CD4-positive, alpha-beta T cell treated with Interleukin-4 for 1 hour (primary cell): ENCODE results near the gene TUBA3E.
A peak's percentile ranks its signal among the peaks of the same experiment; 100 is the strongest.
"Not testable (repeated sequence)": the region's sequence is repeated elsewhere in the genome, so short reads cannot be mapped to it uniquely, and the experiment has no call there.

Experiments
- DNase-seq, 2 donors: peaks; one replicate each; pipeline ENCODE4 v3.0.0-alpha.2; 2020 to 2022

The TUBA3E gene

GRCh38 chr2:130160838-130161705 lies 37.2 kb downstream of the TUBA3E start:
- not testable (repeated sequence) for DNase-seq

GRCh38 chr2:130160131-130160530 lies 38.1 kb downstream of the TUBA3E start:
- DNase-seq = no peak

GRCh38 chr2:130159376-130159775 lies 38.9 kb downstream of the TUBA3E start:
- not testable (repeated sequence) for DNase-seq

GRCh38 chr2:130158631-130159030 lies 39.6 kb downstream of the TUBA3E start:
- no peak for DNase-seq

GRCh38 chr2:130157825-130158514 lies 40.3 kb downstream of the TUBA3E start:
- peak in 1 of 2 donors; percentile 73 for DNase-seq

- DNase-seq = not testable (repeated sequence)
These were observed 40.9 kb downstream of the TUBA3E start for GRCh38 chr2:130157354-130157753.

GRCh38 chr2:130156624-130157004 lies 41.6 kb downstream of the TUBA3E start:
- no peak for DNase-seq

- peak; percentile 11 to 28 for DNase-seq
These were observed 42.1 kb downstream of the TUBA3E start for GRCh38 chr2:130155956-130156623.

GRCh38 chr2:130154773-130155765 lies 43.2 kb downstream of the TUBA3E start:
- no peak for DNase-seq

GRCh38 chr2:130154423-130154770 lies 43.8 kb downstream of the TUBA3E start:
- DNase-seq = not testable (repeated sequence)

- DNase-seq = not testable (repeated sequence)
These were observed 44.4 kb downstream of the TUBA3E start for GRCh38 chr2:130153721-130154422.

GRCh38 chr2:130152816-130153595 lies 45.2 kb downstream of the TUBA3E start:
- DNase-seq = no peak

GRCh38 chr2:130152136-130152815 lies 46.0 kb downstream of the TUBA3E start:
- not testable (repeated sequence) for DNase-seq

GRCh38 chr2:130151145-130151512 lies 47.1 kb downstream of the TUBA3E start:
- DNase-seq = not testable (repeated sequence)

GRCh38 chr2:130150181-130151144 lies 47.8 kb downstream of the TUBA3E start:
- DNase-seq = no peak

GRCh38 chr2:130148515-130148914 lies 49.7 kb downstream of the TUBA3E start:
- DNase-seq = not testable (repeated sequence)

GRCh38 chr2:130145006-130145414 lies 53.2 kb downstream of the TUBA3E start, which contains the start of gene CCDC74B:
Gene CCDC74B (minus strand): TSS chr2:130145112. CDS start chr2:130144996, 116 bp downstream.
- peak; percentile 60 to 63 for DNase-seq

GRCh38 chr2:130143266-130144039 lies 54.8 kb downstream of the TUBA3E start:
- DNase-seq = peak in 1 of 2 donors; percentile 8
